IPS DF 6.9 (cell line): ENCODE results near the gene MOB2.

ENCODE experiments used
- DNase-seq: peaks from one replicate; pipeline ENCODE4 v3.0.0-alpha.2; 2013; ENCODE audit warnings: low read depth, low spot score
- H3K27ac ChIP-seq: one replicate; pipeline ENCODE4 v1.5.1; 2013; ENCODE audit warnings: low read length, control low read depth
- H3K27me3 ChIP-seq: 2 replicates; pipeline ENCODE4 v1.6.1; 2013; ENCODE audit warnings: mild to moderate bottlenecking, low read length; ENCODE audit not compliant: control insufficient read depth, insufficient read depth
- H3K36me3 ChIP-seq: 2 replicates; pipeline ENCODE4 v1.6.1; 2013; ENCODE audit warnings: low read length; ENCODE audit not compliant: control insufficient read depth, insufficient read depth
- H3K4me1 ChIP-seq: 2 replicates; pipeline ENCODE4 v1.6.1; 2013; ENCODE audit warnings: low read length; ENCODE audit not compliant: control insufficient read depth, insufficient read depth
- H3K4me3 ChIP-seq: 2 replicates; pipeline ENCODE4 v1.5.1; 2013; ENCODE audit warnings: mild to moderate bottlenecking, low read length
- H3K9me3 ChIP-seq: 2 replicates; pipeline ENCODE4 v1.6.1; 2013; ENCODE audit warnings: low read length, inconsistent platforms; ENCODE audit not compliant: control insufficient read depth, insufficient read depth
- WGBS: extraction: QIAGEN DNeasy Blood & Tissue Kit; methylation state at CpG from one replicate; pipeline ENCODE4 v1.1.7; 2013; ENCODE audit warnings: mixed read lengths, missing lambda C conversion rate; ENCODE audit not compliant: insufficient read length, insufficient coverage; 5-methylcytosine and 5-hydroxymethylcytosine counted together

MOB2 gene

DNA sequence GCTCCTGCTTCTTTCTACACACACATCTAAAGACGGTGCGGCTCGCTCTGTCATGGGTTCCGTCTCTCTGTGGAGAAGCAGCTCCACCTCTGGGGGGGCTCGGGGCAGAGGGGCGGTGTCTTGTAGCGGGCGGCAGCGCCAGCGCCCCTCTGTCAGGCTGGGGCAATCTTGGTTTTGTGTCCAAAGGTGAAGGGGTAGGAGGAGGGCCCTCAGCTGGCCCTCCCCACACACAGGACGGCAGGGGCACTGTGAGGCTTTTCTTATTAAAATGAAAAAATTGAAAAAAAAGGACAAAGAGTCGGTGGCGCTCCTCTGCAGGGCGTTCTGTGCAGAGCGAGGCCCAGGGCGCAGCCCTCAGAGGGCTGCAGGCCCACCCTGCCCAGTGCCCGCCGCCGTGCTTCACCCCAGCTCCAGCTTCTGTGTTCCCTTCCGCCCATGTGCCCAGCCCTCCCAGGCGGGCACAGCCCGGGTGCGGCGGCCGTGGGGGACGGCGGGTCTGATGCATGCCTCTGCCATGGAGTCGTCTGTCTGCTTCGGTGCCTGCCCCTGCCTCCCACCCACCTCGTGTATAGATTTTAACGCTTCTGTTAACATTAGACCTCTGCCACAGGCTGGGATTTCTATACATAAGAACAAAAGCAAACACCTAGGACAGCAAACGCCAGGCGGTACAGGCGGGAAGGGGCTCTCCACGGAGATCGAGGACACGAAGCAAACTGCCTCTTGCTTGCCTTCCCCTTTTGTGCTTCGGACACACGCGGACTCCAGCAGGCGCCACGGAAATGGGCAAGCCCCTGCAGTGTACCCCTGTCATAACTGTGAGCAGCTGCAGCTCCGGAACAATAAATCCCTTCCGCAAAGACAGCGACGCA is 24.5 kb downstream of the MOB2 start:
- peaks cover 2% of the 10 kb centered on the region; the same call in 1 of the 2 replicates for H3K36me3 ChIP-seq
- H3K9me3 ChIP-seq = no peaks in the 10 kb centered on the region
- WGBS = no CpG with 5 or more reads among the region's 46 CpGs
- no peaks in the 10 kb centered on the region for H3K27me3 ChIP-seq
- H3K27ac ChIP-seq = no peak overlapping the region
- DNase-seq = no peak
- H3K4me3 ChIP-seq = no peak overlapping the region
- H3K4me1 ChIP-seq = no peaks in the 10 kb centered on the region; the same call in 1 of the 2 replicates

DNA sequence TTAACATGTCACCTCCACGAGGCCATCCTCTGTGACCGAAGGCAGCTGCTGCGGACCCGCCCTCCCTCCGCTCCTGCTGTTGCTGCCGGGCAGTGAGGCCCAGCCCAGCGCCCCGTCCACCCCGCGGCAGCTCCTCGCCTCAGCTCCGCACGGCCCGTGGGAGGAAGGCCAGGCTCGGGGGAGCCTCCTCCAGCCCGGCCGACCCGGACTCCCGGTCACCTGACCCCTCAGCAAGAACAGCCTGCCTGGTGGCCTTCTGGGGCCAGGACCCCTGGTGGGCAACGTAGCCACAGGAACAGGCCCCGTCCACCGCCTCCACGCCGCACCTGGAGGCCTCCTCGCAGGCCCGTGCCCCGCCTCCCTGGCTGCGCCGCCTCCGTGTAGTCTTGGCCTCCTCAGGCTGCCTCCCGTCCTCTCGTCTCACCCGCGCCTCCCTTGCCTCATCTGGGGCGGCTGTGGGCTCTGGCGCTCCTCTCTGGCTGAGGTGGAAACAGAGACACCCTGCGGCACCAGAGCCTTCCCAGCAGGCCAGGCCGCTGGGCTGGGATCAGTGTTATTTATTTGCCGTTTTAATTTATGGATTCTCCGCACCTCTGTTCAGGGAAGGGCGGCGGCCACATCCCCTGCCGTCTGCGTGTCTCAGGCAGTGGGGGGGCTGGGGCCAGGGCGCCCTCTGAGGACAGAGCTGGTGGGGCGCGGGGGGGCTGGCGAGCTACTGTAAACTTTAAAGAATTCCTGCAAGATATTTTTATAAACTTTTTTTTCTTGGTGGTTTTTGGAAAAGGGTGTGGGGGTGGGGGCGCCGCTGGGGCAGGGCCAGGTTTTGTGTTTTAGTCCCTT is 25.4 kb downstream of the MOB2 start:
- no peak overlapping the region for H3K4me3 ChIP-seq
- WGBS = no CpG with 5 or more reads among the region's 50 CpGs

DNA sequence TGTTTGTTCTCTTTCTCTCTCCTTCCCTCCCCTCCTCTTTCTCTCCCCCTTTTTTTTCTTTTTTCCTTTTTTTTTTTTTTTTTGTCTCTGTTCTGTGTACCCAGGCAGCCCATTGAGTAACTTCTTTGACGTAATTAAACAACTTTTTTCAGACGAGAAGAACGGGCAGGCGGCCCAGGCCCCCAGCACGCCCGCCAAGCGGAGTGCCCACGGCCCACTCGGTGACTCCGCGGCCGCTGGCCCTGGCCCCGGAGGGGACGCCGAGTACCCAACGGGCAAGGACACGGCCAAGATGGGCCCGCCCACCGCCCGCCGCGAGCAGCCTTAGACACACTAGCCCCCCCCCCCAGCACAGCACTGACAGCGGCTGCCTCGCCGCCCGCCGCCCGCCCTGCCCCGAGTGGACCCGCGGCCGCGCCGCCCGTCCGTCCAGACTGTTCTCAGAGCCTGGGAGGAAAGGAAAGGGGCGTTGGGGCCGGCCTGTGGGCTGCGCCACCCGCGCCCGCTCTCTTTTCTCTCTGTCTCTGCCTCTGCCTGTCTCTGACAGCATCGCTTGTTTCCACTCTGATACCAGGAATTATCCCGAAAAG is 26.1 kb downstream of the MOB2 start:
- no peaks in the 10 kb centered on the region; the same call in 1 of the 2 replicates for H3K4me1 ChIP-seq
- peaks cover 8% of the 10 kb centered on the region; the same call in 1 of the 2 replicates for H3K36me3 ChIP-seq
- no peak for DNase-seq
- no CpG with 5 or more reads among the region's 44 CpGs for WGBS
- no peak overlapping the region for H3K27ac ChIP-seq
- H3K9me3 ChIP-seq = no peaks in the 10 kb centered on the region
- H3K27me3 ChIP-seq = no peaks in the 10 kb centered on the region
- no peak overlapping the region for H3K4me3 ChIP-seq

More for the DNA sequence above, 25.4 kb downstream of the MOB2 start:
- Histone ChIP-seq H3K27ac (no peak overlapping the region), H3K9me3 (no peaks in the 10 kb centered on the region), H3K36me3 (peaks cover 8% of the 10 kb centered on the region; the same call in 1 of the 2 replicates), H3K27me3 (no peaks in the 10 kb centered on the region), H3K4me1 (no peaks in the 10 kb centered on the region; the same call in 1 of the 2 replicates)
- no peak for DNase-seq

DNA sequence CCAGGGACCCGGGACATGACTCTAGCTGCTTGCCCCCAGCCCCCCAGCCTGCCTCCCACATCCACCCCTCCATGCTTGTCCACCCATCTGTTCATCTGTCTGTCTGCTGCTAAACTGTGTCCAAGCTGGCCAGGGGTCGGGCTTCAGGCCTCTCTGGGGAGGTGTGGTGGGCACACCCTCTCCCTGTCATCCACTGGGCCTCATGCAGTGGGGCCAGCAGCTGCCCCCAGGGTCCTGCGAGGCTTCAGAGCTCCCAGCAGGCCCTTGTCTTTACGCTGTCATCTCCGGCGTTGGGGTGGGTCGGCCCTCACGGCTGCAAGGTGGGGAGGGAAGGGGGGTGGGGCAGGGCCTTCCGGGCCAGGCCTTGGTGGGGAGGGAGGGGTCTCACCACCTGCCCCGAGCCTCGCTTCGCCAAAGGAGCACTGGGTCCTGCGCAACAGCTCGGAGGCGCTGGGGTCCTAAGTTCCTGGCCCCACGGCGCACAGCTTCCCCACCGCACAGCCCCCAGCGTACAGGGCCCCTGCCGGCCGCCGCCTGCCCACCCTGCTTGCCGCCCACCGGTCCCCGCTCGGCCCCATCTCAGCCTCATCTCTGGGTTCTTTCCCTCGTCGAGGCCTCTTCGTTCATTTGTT is 26.7 kb downstream of the MOB2 start:
- no peak for DNase-seq
- no CpG with 5 or more reads among the region's 29 CpGs for WGBS
- H3K4me1 ChIP-seq = no peaks in the 10 kb centered on the region; the same call in 1 of the 2 replicates
- no peak overlapping the region for H3K27ac ChIP-seq
- H3K9me3 ChIP-seq = no peaks in the 10 kb centered on the region
- H3K27me3 ChIP-seq = no peaks in the 10 kb centered on the region
- H3K4me3 ChIP-seq = no peak overlapping the region
- peaks cover 8% of the 10 kb centered on the region; the same call in 1 of the 2 replicates for H3K36me3 ChIP-seq

DNA sequence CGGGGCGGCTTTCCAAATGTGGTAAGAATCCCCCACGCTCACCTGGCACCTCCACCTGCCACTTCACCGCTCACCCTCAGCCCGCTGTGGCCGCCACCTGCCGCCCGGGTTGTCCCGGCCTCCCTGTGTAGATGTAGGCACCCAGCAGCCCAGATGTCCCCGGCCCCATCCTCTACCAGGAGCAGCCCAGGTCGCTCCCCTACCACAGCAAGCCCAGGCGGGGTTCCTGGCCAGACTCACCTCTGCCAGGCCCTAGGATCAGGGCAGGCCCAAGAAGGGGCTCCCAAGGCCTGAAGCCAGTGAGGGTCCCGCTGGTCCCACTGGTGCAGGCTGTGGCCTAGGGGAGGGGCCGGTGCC is 27.4 kb downstream of the MOB2 start:
- DNase-seq = no peak
- Histone ChIP-seq H3K27ac (no peak overlapping the region), H3K4me3 (no peak overlapping the region), H3K4me1 (no peaks in the 10 kb centered on the region; the same call in 1 of the 2 replicates), H3K36me3 (peaks cover 8% of the 10 kb centered on the region; the same call in 1 of the 2 replicates), H3K27me3 (no peaks in the 10 kb centered on the region), H3K9me3 (no peaks in the 10 kb centered on the region)
- WGBS = no CpG with 5 or more reads among the region's 14 CpGs

DNA sequence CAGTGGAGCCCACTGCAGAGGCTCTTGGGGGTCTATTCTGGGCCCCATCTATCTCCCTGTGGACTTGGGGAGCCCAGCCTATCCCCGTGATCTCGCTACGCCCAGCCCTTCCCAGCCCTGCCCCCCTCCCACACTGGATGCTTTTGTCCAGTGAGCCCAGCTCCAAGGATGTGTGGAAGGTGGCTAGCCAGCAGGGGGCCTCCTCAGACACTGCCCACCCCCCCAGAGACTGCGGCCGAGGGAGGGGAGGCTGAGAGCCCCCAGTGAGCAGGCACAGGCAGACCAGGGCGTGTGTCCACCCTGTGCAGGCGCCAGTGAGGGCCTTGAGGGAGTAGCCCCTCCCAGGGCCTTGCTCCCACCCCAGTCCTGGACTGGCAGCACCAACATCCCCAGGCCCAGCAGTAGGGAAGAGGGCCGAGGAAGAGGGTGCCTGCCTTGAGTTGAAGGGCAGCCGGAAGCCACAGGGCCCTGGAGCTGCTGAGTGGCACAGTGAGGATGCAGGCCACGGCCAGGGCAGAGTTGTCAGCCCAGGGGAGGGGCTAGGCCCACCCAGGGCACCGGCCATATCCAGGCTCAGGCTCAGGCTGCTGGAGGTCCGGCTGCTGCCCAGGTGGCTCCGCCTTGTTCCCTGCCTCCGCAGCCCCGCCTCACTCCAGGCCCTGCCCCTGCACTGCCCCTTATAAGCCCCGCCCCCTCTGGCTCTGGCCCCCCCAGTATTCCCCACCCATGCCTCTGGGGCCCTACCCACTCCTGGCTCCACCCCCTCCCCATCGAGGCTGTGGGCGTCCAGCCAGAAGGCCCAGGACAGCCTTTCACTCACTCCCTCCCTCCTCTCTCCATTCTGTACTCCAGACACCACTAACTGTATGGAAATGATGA is 28.0 kb downstream of the MOB2 start:
- no peak overlapping the region for H3K27ac ChIP-seq
- WGBS = no CpG with 5 or more reads among the region's 18 CpGs
- DNase-seq = no peak
- H3K27me3 ChIP-seq = no peaks in the 10 kb centered on the region
- peaks cover 8% of the 10 kb centered on the region; the same call in 1 of the 2 replicates for H3K36me3 ChIP-seq
- H3K4me3 ChIP-seq = no peak overlapping the region
- no peaks in the 10 kb centered on the region for H3K9me3 ChIP-seq
- H3K4me1 ChIP-seq = no peaks in the 10 kb centered on the region; the same call in 1 of the 2 replicates

DNA sequence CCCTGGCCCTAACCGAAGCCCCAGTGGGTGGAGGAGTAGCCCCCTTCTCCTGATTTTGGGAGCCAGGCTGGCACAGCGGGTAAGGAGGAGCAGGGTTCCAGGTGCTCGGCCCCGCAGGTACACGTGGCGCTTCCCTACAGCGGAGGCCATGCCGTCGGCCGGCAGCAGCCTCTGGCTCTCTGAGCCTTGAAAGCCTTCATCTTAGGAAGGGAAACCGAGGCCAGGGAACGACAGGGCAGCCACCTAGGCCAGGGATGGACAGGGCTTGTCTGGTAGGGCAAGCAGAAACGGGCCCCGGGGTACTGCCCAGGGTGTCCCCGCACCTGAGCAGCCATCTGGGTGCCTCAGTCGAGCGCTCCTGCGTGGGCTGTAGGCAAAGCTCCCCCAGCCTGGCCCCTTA is 28.7 kb downstream of the MOB2 start:
- H3K4me3 ChIP-seq = no peak overlapping the region
- no peak for DNase-seq
- H3K27ac ChIP-seq = no peak overlapping the region
- H3K27me3 ChIP-seq = no peaks in the 10 kb centered on the region
- H3K36me3 ChIP-seq = peaks cover 9% of the 10 kb centered on the region; the same call in 1 of the 2 replicates
- H3K9me3 ChIP-seq = no peaks in the 10 kb centered on the region
- no CpG with 5 or more reads among the region's 18 CpGs for WGBS
- H3K4me1 ChIP-seq = no peaks in the 10 kb centered on the region; the same call in 1 of the 2 replicates

DNA sequence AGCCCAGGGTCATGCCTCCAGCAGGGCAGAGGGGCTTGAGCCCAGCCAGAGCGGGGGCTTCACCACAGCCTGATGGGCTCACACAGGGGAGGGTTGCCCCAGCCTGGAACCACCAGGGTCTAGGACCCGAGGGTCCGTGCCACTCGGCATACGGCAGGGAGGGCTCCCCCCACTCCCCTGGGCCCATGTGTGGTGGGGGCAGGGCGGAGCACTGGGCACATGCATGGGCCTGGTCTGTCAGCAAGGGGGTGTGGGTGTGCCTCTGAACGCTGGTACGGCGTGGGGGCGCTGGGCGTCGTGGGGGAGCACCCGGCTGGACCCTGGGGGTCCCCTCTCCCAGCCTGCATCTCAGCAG is 29.3 kb downstream of the MOB2 start:
- WGBS = no CpG with 5 or more reads among the region's 13 CpGs
- H3K36me3 ChIP-seq = peaks cover 9% of the 10 kb centered on the region; the same call in 1 of the 2 replicates
- H3K27me3 ChIP-seq = no peaks in the 10 kb centered on the region

DNA sequence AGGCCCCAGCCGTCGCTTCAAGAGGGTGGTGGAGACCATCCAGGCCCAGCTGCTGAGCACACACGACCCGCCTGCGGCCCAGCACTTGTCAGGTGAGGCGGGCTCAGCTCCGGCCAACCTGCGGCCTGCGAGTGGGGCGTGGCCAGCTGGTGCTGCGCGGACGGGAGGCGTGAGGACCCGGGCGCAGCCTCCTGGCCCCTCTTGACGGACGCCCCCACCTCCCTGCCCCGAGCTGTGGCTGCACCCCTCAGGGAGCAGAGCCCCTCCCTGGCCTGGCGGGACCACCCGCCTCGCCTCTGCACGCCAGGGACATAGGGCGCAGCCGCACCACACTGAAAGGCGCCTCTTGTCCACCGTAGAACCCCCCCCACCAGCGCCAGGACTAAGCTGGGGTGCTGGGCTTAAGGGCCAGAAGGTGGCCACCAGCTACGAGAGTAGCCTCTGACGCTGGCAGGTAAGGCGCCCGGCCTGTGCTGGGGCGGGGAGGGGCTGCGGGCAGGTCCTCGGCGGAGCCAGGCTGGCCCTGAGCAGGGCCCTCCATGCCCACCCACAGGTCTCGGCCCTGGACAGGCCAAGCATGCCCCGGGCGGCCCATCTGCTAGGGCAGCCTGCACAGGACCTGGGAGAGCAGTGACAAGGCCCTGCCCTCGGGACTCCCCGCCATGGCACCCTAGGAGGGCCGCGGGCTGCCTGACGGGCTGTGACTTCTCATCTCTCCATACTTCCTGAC is 29.8 kb downstream of the MOB2 start:
- H3K27ac ChIP-seq = no peak overlapping the region
- H3K36me3 ChIP-seq = peaks cover 11% of the 10 kb centered on the region
- no peaks in the 10 kb centered on the region for H3K9me3 ChIP-seq
- no peaks in the 10 kb centered on the region for H3K27me3 ChIP-seq
- no CpG with 5 or more reads among the region's 44 CpGs for WGBS
- H3K4me3 ChIP-seq = no peak overlapping the region
- DNase-seq = no peak
- H3K4me1 ChIP-seq = no peaks in the 10 kb centered on the region; the same call in 1 of the 2 replicates

More for the DNA sequence above, 29.3 kb downstream of the MOB2 start:
- no peak overlapping the region for H3K27ac ChIP-seq
- no peak overlapping the region for H3K4me3 ChIP-seq
- DNase-seq = no peak
- H3K9me3 ChIP-seq = no peaks in the 10 kb centered on the region
- H3K4me1 ChIP-seq = no peaks in the 10 kb centered on the region; the same call in 1 of the 2 replicates
